Kidney epithelial cell (primary cell): ENCODE data around the gene TOMM20. TPM values are rescaled to one million over a fixed set of nuclear protein-coding genes. Genes with fewer than 3 reads are reported as not detected.

ENCODE experiments used
- DNase-seq: peaks from one replicate; pipeline ENCODE4 v3.0.0-alpha.2; 2010; ENCODE audit warnings: low read depth
- H3K27me3 ChIP-seq: 2 replicates; pipeline ENCODE4 v1.6.0; 2011; ENCODE audit warnings: low read length; ENCODE audit not compliant: control insufficient read depth, insufficient read depth
- H3K36me3 ChIP-seq: 2 replicates; pipeline ENCODE4 v1.5.1; 2011; ENCODE audit warnings: low read length; ENCODE audit not compliant: control insufficient read depth, insufficient read depth
- H3K4me3 ChIP-seq: 2 replicates; pipeline ENCODE4 v1.5.1; 2011; ENCODE audit warnings: low read depth, mild to moderate bottlenecking, control low read depth, low read length
- total RNA-seq: library from RNA; depleted of rRNA; stranded (reverse); fragments of >200 nt; gene quantifications from 2 replicates; pipeline ENCODE4 v1.2.3, GENCODE V29; 2015
- TF ChIP-seq, protein P1 (sequence below): IDR thresholded peaks from 2 replicates; pipeline ENCODE4 v1.5.1; 2011; ENCODE audit warnings: mild to moderate bottlenecking, moderate library complexity, low read length, control low read depth, inconsistent platforms; ENCODE audit not compliant: insufficient read depth, poor library complexity, severe bottlenecking

The TOMM20 gene
- total RNA-seq, 1 donor from 2014 or later = 139 TPM

DNA sequence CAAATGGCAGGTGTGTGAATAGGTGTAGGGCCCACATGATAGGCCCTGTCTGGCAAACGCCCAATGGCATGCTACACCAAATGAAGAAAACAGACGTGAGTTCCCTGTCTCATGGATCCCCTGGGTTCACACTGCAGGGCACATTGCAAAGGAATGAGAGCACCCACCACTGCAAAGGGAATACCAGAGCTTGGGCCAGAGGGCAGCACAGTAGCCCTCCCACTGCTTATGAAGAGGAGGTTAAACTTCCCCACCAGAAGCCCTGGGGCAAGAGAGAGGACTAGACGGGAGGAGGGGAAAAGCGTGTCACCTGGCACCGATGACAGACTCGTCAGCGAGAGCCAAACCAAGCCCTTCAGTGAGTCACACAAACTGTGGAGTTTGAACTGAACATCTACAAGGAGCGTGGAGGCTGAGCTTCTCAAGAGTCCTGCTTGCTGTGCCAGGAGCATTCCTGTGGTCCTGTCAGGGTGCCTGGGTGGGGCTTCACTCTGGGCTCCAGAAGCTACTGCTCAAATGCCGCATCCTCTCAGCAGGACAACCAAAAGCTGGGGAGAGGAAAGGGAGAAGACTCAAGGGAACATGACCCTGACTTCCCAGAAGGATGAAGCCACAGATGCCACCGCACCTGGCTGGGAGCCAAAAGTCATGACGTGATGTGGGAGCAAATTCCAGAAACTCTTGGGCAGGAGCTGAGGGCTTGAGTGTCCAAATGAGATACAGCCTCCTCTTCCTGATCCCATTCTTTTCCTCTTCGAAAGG is 61.1 kb downstream of the TOMM20 start:
- no peak overlapping the region for H3K4me3 ChIP-seq
- TF ChIP-seq, protein P1, sequence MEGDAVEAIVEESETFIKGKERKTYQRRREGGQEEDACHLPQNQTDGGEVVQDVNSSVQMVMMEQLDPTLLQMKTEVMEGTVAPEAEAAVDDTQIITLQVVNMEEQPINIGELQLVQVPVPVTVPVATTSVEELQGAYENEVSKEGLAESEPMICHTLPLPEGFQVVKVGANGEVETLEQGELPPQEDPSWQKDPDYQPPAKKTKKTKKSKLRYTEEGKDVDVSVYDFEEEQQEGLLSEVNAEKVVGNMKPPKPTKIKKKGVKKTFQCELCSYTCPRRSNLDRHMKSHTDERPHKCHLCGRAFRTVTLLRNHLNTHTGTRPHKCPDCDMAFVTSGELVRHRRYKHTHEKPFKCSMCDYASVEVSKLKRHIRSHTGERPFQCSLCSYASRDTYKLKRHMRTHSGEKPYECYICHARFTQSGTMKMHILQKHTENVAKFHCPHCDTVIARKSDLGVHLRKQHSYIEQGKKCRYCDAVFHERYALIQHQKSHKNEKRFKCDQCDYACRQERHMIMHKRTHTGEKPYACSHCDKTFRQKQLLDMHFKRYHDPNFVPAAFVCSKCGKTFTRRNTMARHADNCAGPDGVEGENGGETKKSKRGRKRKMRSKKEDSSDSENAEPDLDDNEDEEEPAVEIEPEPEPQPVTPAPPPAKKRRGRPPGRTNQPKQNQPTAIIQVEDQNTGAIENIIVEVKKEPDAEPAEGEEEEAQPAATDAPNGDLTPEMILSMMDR = no peak

DNA sequence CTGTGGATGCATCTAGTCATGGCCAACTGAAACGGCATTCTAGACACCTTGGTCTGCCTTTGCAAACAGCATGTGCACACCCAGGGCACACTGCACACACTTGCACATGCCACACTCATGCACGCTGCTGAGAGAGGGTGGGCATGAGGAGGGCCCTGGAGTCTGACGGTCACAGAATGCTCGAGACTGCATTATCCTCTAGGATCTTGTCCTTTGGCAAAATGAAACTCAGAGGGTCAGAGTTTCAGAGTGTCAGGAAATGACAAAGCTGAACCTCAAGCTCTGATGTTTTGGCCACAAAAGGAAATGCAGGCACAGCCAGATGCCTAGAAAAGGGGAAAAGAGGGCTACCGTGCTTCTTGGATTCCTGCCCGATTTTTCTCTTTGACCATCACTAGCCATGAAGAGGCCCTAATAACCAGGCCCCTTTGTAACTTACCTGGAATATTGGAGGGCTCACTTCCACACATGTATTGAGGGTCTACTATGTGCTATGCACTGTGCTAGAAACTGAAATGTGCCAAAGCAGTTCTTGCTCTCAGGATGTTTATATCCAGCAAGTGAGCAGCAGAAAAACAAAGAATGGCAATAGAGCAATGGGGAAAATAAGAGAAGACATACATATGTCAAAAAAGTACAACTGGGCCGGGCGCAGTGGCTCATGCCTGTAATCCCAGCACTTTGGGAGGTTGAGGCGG is 65.4 kb downstream of the TOMM20 start:
- Histone ChIP-seq H3K4me3 (no peak overlapping the region), H3K27me3 (no peaks in the 10 kb centered on the region), H3K36me3 (no peaks in the 10 kb centered on the region)
- TF ChIP-seq, protein P1 = no peak
- DNase-seq = no peak

More for the DNA sequence above, 61.1 kb downstream of the TOMM20 start:
- peak; percentile 97 for DNase-seq
- no peaks in the 10 kb centered on the region for H3K27me3 ChIP-seq
- no peaks in the 10 kb centered on the region for H3K36me3 ChIP-seq

DNA sequence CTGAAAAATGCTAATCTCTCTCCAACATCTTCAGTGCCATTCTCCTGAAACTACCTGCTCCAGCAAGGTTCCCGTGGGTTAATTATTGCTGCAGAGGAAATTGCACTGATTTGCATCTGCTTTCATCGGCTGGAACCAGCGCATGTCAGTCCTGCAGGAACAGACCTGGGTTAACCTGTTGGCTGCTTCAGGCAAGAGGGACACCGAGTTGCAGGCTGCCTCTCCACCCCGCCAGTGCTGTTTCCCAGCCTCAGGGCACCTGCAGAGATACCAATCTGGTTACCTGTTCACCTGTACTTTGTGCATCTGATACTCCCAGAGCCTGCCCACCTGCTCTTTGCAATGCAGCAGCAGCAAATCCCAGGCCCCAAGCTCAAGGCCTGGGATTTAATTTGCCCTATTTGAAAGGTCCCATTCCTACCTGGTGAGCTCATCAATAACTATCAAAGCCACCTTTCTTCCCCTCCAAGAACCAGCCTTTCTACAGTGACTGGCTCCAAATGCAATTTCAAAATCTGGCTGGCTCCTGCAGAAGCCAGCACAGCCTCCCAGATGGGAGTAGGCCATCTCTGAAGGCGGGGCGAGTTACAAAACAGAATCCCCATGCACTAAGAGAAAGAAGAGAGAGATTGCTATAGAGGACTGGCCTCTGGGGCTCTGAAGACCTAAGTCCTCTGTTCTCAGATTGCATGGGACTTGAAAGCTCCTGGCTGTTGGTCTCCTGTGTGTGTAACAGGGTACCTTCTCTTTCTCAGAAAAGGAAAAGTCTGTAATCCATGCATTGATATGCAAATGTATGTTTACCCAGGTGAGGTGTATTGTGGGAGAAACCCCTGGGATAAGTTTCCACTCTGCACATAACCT is 67.8 kb downstream of the TOMM20 start:
- TF ChIP-seq, protein P1 = no peak
- no peak for DNase-seq

More for the DNA sequence above, 67.8 kb downstream of the TOMM20 start:
- Histone ChIP-seq H3K27me3 (no peaks in the 10 kb centered on the region), H3K36me3 (no peaks in the 10 kb centered on the region), H3K4me3 (no peak overlapping the region)

Other genes with a start within 250 kb of the TOMM20 start
- 91.9 and 130 TPM in 2 replicates for gene RBM34, start 32.4 kb upstream of the TOMM20 start, total RNA-seq
- gene ARID4B, start 199.3 kb upstream of the TOMM20 start, total RNA-seq = 20.0 and 20.3 TPM in 2 replicates
- gene GGPS1, start 199.7 kb upstream of the TOMM20 start, total RNA-seq = 30.5 and 34.9 TPM in 2 replicates
- gene TBCE, start 238.6 kb upstream of the TOMM20 start, total RNA-seq = 21.8 and 24.7 TPM in 2 replicates